HL-60/S4 treated with retinoic acid at 250 ng/mL for 4 days and 3 days (cell line): ENCODE data around the gene CD180.

Experiments
- in situ Hi-C: fragments of 300-500 bp; cut with MboI; formaldehyde crosslinking; loops from 2 replicates; pipeline ENCODE4 v1.7.0; 2022; ENCODE audit warnings: low sequenced_read_pairs

Gene CD180

DNA sequence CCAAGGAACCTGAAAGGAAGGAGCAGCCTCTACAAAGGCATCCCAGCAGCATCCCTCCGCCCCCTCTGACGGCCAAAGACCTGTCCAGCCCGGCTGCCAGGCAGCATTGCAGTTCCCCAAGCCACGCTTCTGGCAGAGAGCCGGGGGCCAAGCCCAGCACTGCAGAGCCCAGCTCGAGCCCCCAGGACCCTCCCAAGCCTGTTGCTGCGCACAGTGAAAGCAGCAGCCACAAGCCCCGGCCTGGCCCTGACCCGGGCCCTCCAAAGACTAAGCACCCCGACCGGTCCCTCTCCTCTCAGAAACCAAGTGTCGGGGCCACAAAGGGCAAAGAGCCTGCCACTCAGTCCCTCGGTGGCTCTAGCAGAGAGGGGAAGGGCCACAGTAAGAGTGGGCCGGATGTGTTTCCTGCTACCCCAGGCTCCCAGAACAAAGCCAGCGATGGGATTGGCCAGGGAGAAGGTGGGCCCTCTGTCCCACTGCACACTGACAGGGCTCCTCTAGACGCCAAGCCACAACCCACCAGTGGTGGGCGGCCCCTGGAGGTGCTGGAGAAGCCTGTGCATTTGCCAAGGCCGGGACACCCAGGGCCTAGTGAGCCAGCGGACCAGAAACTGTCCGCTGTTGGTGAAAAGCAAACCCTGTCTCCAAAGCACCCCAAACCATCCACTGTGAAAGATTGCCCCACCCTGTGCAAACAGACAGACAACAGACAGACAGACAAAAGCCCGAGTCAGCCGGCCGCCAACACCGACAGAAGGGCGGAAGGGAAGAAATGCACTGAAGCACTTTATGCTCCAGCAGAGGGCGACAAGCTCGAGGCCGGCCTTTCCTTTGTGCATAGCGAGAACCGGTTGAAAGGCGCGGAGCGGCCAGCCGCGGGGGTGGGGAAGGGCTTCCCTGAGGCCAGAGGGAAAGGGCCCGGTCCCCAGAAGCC is 30.8 kb downstream of the CD180 start:
- in situ Hi-C loops = no loop called here

DNA sequence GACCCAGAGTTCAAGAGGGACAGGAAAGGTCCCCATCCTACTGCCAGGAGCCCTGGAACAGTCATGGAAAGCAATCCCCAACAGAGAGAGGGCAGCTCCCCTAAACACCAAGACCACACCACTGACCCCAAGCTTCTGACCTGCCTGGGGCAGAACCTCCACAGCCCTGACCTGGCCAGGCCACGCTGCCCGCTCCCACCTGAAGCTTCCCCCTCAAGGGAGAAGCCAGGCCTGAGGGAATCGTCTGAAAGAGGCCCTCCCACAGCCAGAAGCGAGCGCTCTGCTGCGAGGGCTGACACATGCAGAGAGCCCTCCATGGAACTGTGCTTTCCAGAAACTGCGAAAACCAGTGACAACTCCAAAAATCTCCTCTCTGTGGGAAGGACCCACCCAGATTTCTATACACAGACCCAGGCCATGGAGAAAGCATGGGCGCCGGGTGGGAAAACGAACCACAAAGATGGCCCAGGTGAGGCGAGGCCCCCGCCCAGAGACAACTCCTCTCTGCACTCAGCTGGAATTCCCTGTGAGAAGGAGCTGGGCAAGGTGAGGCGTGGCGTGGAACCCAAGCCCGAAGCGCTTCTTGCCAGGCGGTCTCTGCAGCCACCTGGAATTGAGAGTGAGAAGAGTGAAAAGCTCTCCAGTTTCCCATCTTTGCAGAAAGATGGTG is 31.6 kb downstream of the CD180 start:
- in situ Hi-C loops = no loop called here

DNA sequence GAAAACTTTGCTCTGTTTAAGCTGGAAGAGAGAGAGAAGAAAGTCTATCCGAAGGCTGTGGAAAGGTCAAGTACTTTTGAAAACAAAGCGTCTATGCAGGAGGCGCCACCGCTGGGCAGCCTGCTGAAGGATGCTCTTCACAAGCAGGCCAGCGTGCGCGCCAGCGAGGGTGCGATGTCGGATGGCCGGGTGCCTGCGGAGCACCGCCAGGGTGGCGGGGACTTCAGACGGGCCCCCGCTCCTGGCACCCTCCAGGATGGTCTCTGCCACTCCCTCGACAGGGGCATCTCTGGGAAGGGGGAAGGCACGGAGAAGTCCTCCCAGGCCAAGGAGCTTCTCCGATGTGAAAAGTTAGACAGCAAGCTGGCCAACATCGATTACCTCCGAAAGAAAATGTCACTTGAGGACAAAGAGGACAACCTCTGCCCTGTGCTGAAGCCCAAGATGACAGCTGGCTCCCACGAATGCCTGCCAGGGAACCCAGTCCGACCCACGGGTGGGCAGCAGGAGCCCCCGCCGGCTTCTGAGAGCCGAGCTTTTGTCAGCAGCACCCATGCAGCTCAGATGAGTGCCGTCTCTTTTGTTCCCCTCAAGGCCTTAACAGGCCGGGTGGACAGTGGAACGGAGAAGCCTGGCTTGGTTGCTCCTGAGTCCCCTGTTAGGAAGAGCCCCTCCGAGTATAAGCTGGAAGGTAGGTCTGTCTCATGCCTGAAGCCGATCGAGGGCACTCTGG is 32.6 kb downstream of the CD180 start:
- in situ Hi-C loops = no loop called here

DNA sequence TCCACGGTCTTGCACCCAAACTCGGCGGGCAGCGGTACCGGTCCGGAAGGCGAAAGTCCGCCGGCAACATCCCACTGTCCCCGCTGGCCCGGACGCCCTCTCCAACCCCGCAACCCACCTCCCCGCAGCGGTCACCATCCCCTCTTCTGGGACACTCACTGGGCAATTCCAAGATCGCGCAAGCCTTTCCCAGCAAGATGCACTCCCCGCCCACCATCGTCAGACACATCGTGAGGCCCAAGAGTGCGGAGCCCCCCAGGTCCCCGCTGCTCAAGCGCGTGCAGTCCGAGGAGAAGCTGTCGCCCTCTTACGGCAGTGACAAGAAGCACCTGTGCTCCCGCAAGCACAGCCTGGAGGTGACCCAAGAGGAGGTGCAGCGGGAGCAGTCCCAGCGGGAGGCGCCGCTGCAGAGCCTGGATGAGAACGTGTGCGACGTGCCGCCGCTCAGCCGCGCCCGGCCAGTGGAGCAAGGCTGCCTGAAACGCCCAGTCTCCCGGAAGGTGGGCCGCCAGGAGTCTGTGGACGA is 33.3 kb downstream of the CD180 start:
- in situ Hi-C loops = no loop called here

DNA sequence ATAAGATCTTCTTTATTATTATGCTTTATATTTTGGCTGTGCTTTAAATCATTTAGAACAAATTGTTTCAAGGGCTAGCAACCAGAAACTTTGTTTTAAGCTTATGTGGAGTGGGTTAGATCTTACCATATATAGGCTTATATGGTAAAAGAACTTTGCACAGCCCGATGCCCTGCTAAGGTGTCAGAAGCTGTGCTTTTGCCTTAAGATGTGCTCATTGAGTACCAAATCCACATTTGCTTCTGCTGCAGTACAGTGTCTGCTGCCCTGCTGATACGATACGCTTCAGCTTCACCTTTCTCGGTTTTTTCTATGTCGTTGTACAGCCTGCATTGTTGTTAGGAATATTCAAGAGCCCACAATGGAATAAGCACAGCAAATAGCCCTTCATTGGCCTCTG is 34.8 kb downstream of the CD180 start:
- in situ Hi-C loops = no loop called here

DNA sequence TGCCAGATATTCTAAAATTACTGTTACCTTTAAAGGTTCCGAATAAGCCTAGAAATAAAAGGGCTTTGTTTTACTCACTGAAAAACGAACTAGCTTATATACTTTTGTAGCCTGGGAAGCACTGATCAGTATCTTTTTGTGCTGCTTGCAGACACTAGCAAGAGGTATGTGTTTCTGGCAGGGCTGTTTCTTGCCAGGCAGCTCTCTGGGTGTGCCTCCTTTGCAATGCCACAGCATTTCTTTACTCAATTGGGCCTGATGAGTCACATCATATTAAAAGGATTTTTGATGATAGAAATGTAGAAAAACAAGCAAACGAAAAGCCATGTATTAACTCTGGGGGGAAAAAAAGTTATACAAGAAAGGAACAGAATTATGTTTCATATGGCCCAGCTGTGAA is 35.6 kb downstream of the CD180 start:
- in situ Hi-C loops = no loop called here

DNA sequence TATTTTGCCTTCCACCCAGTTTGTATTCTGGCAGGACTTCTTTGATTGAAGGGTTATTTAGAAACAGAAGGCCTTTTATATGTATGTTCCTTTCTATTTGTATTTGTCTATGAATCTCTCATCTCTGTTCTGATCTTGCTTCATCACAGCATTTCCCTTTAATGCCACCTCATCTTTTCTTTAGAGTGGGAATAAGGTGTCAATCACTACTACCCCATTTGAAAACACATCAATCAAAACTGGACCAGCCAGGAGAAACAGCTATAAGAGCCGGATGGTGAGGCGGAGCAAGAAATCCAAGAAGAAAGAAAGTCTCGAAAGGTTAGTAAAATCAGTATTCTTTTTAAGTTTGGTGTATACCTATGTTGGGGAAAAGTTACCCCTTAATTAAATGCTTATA is 36.3 kb downstream of the CD180 start:
- in situ Hi-C loops = no loop called here

DNA sequence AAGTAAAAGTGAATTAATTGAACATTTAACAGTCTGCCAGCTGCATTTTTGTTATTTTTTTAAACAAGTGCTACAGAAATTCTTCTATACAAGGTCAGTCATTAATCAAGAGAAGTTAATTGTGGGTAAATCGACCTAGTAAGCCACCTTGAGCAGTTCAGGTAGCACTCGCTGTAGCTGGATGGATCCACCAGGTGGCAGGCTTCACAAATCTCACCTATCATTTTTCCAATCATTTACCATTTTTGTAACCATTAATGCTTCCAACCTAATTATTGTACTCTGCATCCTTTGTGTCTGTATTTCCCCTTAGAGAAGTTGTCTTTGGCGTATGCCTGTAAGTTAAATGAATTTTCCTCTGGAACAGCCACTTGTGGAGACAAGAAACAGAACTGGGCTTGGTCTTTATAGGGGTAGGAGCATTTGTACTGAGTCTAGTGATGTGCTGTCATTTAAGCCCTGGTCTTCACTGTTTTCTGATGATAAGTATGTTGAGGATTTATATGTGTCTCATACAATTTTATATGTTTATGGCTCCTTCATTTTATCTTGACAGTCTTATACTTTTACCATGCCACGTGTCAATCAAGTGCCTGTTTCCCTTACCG is 39.5 kb downstream of the CD180 start:
- in situ Hi-C loops = loop anchor here (10.0 kb wide), 1 partner anchor 48 kb away; no protein-coding TSS in a partner anchor

DNA sequence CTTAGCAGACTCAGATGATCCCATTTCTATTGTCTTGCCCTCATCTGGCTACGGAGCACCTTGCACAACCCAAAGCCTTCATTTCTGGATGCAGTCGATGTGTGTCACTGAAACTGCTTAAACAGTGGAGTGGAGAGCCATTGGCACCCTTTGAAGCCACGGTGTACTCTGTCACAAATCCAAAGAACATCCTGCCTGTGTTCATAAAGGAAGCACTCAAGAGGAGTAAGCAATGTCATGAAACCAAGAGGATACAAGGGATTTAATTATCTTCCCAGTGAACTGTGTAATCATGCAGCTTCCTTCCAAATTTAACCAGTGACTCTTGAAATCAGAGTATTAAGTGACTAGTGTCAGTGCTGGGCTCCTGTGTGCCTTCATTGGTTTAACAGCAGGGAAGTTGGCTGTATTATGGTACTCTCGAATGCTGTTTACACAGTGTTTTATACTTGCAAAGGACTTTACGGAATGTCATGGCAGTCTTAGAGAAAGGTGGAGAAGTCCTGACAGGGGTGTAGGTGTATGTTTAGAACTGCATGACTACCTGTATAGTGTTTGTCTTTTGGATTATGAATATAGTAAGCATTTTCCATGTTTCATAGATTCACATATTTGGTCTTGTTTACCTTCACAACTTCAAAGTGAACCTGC is 41.9 kb downstream of the CD180 start:
- in situ Hi-C loops = loop anchor here (10.0 kb wide), 1 partner anchor 50 kb away; no protein-coding TSS in a partner anchor

DNA sequence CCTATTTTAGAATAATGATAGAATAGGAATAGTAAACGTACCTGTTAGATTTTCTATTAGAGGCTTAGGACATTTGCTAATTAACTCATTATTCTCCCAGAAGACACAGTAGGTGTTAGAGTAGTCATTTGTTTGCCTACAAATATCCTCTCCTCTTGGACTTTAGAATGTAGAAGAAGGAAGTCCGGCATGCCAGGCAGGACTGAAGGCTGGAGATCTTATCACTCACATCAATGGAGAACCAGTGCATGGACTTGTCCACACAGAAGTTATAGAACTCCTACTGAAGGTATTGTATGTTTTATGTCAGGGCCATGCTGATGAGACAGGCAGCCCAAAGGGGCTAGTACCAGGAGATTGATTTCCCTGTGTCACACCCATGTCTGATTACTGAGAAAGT is 43.3 kb downstream of the CD180 start:
- in situ Hi-C loops = loop anchor here (10.0 kb wide), 1 partner anchor 52 kb away; no protein-coding TSS in a partner anchor

DNA sequence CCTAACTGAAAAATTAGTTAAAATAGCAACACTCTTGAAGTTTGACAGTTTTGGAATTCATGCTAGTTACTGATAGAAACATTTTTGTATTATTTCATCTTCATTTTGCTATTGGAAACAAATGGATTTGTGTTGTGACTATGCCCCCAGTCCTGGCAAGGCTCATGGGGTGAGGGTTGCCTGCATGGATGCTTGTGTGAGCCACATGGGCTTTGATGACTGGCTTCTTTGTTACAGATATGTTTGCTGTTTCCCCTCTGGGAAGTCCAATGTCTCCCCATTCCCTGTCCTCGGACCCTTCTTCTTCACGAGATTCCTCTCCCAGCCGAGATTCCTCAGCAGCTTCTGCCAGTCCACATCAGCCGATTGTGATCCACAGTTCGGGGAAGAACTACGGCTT is 44.2 kb downstream of the CD180 start:
- in situ Hi-C loops = loop anchor here (10.0 kb wide), 1 partner anchor 52 kb away; no protein-coding TSS in a partner anchor

DNA sequence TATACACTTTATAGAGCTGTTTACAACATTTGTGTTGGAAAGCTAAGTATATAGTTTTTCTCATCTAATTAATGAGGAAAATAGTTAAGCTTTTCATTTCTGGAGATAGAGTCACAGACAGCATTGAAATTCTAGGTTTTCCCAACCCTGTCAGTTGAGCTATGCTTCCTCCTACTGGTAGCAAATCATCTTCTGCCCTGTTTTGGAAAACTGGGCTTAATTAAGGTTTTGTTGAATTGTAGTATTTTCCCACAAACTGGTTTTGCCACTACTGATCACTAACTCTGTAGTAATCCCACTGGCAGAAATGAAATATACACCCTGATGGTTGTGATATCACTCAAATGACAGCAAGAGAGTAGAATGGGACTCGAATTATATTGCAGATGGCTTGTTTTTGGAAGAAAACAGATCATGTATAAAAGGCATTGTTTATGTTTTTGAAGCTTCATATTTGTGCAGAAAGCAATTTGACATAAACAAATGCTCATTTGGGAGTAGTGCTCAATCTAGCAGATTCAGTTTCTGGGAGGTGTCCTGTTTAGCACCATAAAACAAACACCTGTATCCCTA is 46.6 kb downstream of the CD180 start:
- in situ Hi-C loops = loop anchor here (10.0 kb wide), 1 partner anchor 55 kb away; no protein-coding TSS in a partner anchor

DNA sequence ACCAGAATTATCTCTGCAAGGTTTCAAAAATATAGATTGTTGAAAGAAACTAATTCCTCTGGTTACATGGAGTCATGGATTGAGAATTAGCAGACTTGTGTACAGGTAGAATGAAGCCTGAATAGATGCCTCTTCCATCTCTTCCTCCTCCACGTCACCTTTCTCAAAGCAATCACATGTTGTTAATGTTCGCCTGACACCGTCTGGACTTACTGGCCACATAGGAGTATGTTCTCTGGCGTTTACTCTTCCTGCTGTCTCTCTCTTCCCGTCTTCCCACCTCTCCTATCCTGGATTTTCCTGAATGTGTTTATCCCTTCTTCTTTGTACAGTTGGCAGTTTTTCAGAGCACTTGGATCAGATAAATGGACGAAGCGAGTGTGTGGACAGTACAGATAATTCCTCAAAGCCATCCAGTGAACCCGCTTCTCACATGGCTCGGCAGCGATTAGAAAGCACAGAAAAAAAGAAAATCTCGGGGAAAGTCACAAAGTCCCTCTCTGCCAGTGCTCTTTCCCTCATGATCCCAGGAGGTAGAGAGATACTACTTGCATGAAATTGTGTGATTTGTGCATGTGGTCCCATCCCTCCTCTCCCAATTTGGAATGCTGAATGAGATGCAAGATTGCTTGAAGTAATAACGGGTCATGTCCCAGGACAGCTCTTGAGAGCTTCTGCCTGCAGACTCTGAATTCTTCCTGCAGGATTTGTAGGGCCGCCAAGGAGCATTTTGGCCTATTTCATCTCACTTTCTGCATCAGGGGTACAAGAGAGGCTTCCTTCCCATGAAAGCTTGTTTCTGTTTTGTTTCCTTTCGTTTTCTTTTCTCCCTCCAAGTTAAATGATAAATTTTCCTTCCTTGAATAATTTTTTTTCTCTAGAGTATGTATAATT is 47.3 kb downstream of the CD180 start:
- in situ Hi-C loops = no loop called here

DNA sequence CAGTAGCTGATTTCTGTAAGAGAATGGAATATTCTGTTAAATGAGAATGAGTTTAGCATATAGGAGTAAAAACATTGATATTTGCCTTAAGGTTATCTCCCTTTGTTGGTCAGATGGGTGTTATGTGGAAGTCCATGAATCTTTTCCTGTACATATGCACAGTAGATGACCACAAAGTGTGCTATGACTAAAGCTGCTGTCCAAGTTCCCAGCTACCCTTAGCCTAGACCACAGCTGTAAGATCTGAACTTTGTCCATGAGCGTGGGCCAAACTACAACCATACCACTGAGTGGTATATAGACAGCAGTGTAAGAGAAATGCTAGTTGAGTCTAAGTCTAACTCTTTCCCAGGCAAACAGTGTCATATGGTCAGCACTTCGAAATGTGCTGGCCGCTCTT is 48.8 kb downstream of the CD180 start:
- in situ Hi-C loops = no loop called here

DNA sequence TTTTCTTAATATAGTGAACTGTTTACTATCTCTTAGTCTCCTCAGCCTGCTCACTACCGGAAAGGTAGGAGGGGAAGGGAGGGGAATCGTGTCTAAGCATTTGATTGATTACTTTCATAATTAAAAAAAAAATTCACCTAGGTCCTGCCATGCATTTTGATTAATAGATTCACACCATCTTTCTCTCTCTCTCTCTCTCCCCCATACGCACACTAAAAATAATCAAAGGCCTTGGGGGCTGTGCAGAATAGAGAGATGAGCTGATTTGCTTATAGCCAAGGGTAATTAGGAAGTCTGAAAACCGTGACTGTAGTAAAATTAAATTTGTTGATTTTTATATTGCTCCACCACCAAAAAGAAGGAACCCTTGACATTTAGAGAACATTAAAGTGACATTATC is 49.6 kb downstream of the CD180 start:
- in situ Hi-C loops = no loop called here

DNA sequence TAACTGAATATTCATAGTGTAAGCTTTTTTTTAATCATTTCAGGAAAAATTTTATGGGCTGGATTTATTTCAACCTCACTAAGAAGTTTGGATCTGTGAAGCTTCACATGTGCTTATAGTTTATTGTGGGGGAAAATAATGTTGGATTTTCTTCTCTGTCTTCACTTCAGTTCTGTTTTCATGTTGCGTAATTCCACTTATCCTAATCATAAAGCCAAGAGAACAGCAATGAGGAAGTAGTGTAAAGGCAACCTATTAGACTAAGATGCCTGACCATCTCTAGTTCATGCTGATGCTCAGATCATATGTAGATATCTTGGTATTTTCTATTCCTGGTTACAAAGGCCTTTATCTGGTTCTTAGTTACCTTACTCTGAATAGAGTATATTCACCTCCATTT is 50.0 kb downstream of the CD180 start:
- in situ Hi-C loops = no loop called here

DNA sequence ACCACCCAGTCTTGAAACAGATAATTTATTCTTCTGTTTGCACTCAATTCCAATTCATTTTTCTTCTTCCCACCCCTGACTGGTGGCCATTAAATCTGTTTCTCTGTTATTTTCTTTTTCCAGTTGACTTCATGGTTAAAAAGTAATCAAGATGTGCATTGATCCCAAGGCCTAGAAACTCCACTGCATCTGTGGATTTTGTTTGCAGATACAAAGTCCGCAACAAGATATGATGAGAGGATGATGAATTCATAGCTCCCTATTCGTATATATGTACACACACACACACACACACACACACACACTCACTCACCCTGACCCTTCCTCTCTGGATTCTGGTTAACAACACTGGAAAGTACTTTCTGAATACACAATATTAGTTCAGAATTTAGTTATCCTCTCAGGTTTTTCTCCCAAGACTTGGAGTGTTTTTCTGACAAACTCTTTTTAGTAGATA is 52.4 kb downstream of the CD180 start:
- in situ Hi-C loops = no loop called here

DNA sequence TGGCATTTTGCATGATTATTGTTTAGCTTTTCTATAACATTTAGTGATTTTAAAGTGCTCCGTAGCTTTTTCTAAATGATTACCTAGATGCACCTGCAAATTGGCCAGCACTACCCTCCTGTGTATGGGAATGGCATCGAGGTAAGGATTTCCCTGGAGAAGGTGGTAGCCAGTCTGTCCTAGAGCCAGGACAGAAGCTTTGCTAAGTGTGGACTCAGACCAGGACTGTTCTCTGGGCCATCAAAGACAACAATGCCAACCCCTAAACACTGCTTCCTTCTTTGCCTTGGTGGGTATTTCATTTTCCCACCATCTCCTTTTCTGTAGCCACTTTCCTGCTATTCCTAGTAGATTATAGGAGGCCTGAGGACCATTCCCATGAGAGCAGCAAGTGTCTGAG is 53.0 kb downstream of the CD180 start:
- in situ Hi-C loops = no loop called here

DNA sequence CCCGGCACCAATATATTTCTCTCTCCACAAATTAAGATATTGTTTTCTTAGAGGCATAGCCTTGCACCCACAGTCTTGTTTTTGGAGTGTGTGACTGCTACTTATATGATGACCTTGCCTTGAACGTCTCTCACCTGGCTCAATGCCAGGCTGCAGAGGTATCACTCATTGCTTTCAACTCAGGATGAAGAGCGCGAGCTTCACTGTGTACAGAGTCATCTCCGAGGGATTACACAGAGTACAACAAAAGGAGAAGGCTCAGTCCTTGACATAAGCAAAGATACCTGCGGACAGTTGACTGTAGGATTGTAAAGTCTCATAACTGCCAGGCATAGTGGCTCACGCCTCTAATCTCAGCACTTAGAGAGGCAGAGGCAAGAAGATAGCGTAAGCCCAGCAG is 53.8 kb downstream of the CD180 start:
- in situ Hi-C loops = no loop called here
